HCT116 (cell line): ENCODE data around the gene GRIN2A. TPM values are rescaled to one million over a fixed set of nuclear protein-coding genes. Genes with fewer than 3 reads are reported as not detected.

Experiments
- ATAC-seq: fragments of 200-7000 bp; cut with Tn5 transposase; 2 replicates; pipeline ENCODE4 v1.9.1; 2020; ENCODE audit warnings: mild to moderate bottlenecking, moderate library complexity
- BruUV-seq: library from RNA; stranded (reverse); fragments of 400-500 nt; replicated peaks from 2 replicates; lab custom pipeline; 2021; lab: Mats Ljungman, UMichigan
- CTCF ChIA-PET: fragments of 300-600 bp; sonication (Branson Sonifier 250); formaldehyde crosslinking; loops from one replicate; lab custom pipeline; 2021; ENCODE audit warnings: antibody characterized with exemption; lab: Charles Lee
- POLR2A ChIA-PET: fragments of 300-600, 350-600 bp; sonication (Branson Sonifier 250); formaldehyde crosslinking; loops from one replicate; lab custom pipeline; 2021; ENCODE audit warnings: antibody characterized with exemption; lab: Charles Lee
- RAD21 ChIA-PET, 2 experiments: fragments of 300-600 bp; sonication (Branson Sonifier 250); formaldehyde crosslinking; loops; one replicate each; lab custom pipeline; 2023; ENCODE audit warnings: low total read pairs in 2 of 2; ENCODE audit not compliant: uncharacterized antibody in 2 of 2, unreplicated experiment in 2 of 2, low non-redundant PET in 1 of 2; lab: Charles Lee
- DNase-seq: peaks from one replicate; pipeline ENCODE4 v3.0.0-alpha.2; 2010; ENCODE audit warnings: low read depth, low spot score
- H2AFZ ChIP-seq: fragments of 200-600 bp; shearing (Covaris generic), sonication (generic); 2 replicates; pipeline ENCODE4 v1.6.1; 2017; ENCODE audit warnings: low read depth, mixed run types, mixed read lengths, antibody characterized with exemption, low read length; ENCODE audit not compliant: poor library complexity, severe bottlenecking
- H3K27ac ChIP-seq: 2 replicates; pipeline ENCODE4 v1.5.1; 2012; ENCODE audit warnings: low read depth, low read length
- H3K27me3 ChIP-seq: fragments of 200-600 bp; sonication (generic); 2 replicates; pipeline ENCODE4 v1.6.1; 2016; ENCODE audit warnings: mixed run types, low read length, mixed read lengths; ENCODE audit not compliant: insufficient read depth
- H3K36me3 ChIP-seq, 2 experiments: fragments of 200-500 bp in 1 of 2; fragments of 200-600 bp in 1 of 2; sonication (Bioruptor generic) in 1 of 2; sonication (generic) in 1 of 2; 2 replicates each; pipeline versions ENCODE4 v1.5.1 to v1.6.1; 2014 to 2016; ENCODE audit warnings: low read length in 2 of 2, inconsistent platforms in 1 of 2, mixed read lengths in 1 of 2, mixed run types in 1 of 2; ENCODE audit not compliant: insufficient read depth in 2 of 2, control insufficient read depth in 1 of 2
- H3K4me1 ChIP-seq, 2 experiments: fragments of 200-600 bp in 1 of 2; sonication (generic) in 1 of 2; 2 replicates each; pipeline versions ENCODE4 v1.5.1 to v1.6.1; 2012 to 2017; ENCODE audit warnings: low read length in 2 of 2, inconsistent platforms in 1 of 2, mild to moderate bottlenecking in 1 of 2, mixed read lengths in 1 of 2, mixed run types in 1 of 2, moderate library complexity in 1 of 2; ENCODE audit not compliant: insufficient read depth in 2 of 2, control insufficient read depth in 1 of 2
- H3K4me2 ChIP-seq: fragments of 200-600 bp; sonication (generic); 2 replicates; pipeline ENCODE4 v1.6.1; 2017; ENCODE audit warnings: mixed run types, low read length, mixed read lengths
- H3K4me3 ChIP-seq, 2 experiments: fragments of 200-600 bp in 1 of 2; sonication (generic) in 1 of 2; replicated peaks in 1 of 2; 2 replicates each; pipeline ENCODE4 v1.5.1; 2011 to 2016; ENCODE audit warnings: low read length in 2 of 2, control low read depth in 1 of 2, low read depth in 1 of 2, mild to moderate bottlenecking in 1 of 2, mixed read lengths in 1 of 2, mixed run types in 1 of 2
- H3K79me2 ChIP-seq: fragments of 200-600 bp; sonication (generic); 2 replicates; pipeline ENCODE4 v1.6.1; 2017; ENCODE audit warnings: mild to moderate bottlenecking, mixed run types, low read length, moderate library complexity, mixed read lengths; ENCODE audit not compliant: insufficient read depth
- H3K9ac ChIP-seq: fragments of 200-600 bp; sonication (generic); 2 replicates; pipeline ENCODE4 v1.6.1; 2016; ENCODE audit warnings: low read length, mixed read lengths
- H3K9me2 ChIP-seq: fragments of 200-600 bp; sonication (generic), shearing (Covaris generic); 2 replicates; pipeline ENCODE4 v1.6.1; 2017; ENCODE audit warnings: mixed run types, mild to moderate bottlenecking, moderate library complexity; ENCODE audit not compliant: insufficient read depth
- H3K9me3 ChIP-seq, 2 experiments: fragments of 200-500 bp in 1 of 2; fragments of 200-600 bp in 1 of 2; sonication (Bioruptor generic) in 1 of 2; sonication (generic) in 1 of 2; 2 replicates each; pipeline ENCODE4 v1.6.1; 2014 to 2017; ENCODE audit warnings: low read length in 2 of 2, mixed read lengths in 2 of 2, inconsistent platforms in 1 of 2, low read depth in 1 of 2, mild to moderate bottlenecking in 1 of 2, mixed run types in 1 of 2, moderate library complexity in 1 of 2; ENCODE audit not compliant: control insufficient read depth in 1 of 2, insufficient read depth in 1 of 2
- H4K20me1 ChIP-seq: fragments of 200-600 bp; sonication (generic), shearing (Covaris generic); 2 replicates; pipeline ENCODE4 v1.6.1; 2017; ENCODE audit warnings: mixed run types, mild to moderate bottlenecking, moderate library complexity; ENCODE audit not compliant: insufficient read depth
- ATF3 ChIP-seq: IDR thresholded peaks from 2 replicates; pipeline ENCODE4 v1.6.1; 2012
- CBX3 ChIP-seq: IDR thresholded peaks from 2 replicates; pipeline ENCODE4 v1.6.1; 2012; ENCODE audit warnings: low read depth
- CEBPB ChIP-seq: IDR thresholded peaks from 2 replicates; pipeline ENCODE4 v1.6.1; 2012; ENCODE audit warnings: low read depth
- EGR1 ChIP-seq: IDR thresholded peaks from 2 replicates; pipeline ENCODE4 v1.6.1; 2012; ENCODE audit warnings: low read depth
- ELF1 ChIP-seq: IDR thresholded peaks from 2 replicates; pipeline ENCODE4 v1.6.1; 2012; ENCODE audit warnings: low read depth, borderline replicate concordance
- EZH2phosphoT487 ChIP-seq: fragments of 200-600 bp; IDR thresholded peaks from 2 replicates; pipeline ENCODE4 v1.6.1; 2018; ENCODE audit warnings: antibody characterized with exemption, borderline replicate concordance
- JUND ChIP-seq: IDR thresholded peaks from 2 replicates; pipeline ENCODE4 v1.6.1; 2012
- POLR2A ChIP-seq: IDR thresholded peaks from 2 replicates; pipeline ENCODE4 v1.7.0; 2011; ENCODE audit warnings: borderline replicate concordance; ENCODE audit not compliant: insufficient read depth, insufficient read length; ENCODE audit errors: extremely low read depth
- POLR2AphosphoS5 ChIP-seq: IDR thresholded peaks from 2 replicates; pipeline ENCODE4 v1.6.1; 2011; ENCODE audit warnings: mild to moderate bottlenecking, low read depth, low read length, moderate library complexity
- RAD21 ChIP-seq: IDR thresholded peaks from 2 replicates; pipeline ENCODE4 v1.6.1; 2012; ENCODE audit warnings: low read depth, mild to moderate bottlenecking
- SIN3A ChIP-seq: IDR thresholded peaks from 2 replicates; pipeline ENCODE4 v1.6.1; 2012; ENCODE audit warnings: low read depth
- SP1 ChIP-seq: IDR thresholded peaks from 2 replicates; pipeline ENCODE4 v1.6.1; 2012; ENCODE audit warnings: low read depth
- SRF ChIP-seq: IDR thresholded peaks from 2 replicates; pipeline ENCODE4 v1.6.1; 2012; ENCODE audit warnings: low read depth
- TCF7L2 ChIP-seq: IDR thresholded peaks from 2 replicates; pipeline ENCODE4 v1.7.0; 2011; ENCODE audit warnings: borderline replicate concordance, inconsistent platforms; ENCODE audit not compliant: insufficient read depth, insufficient read length; ENCODE audit errors: extremely low read depth
- ZFX ChIP-seq: fragments of 450-650 bp; IDR thresholded peaks from 2 replicates; pipeline ENCODE4 v1.6.1; 2017
- ZNF274 ChIP-seq: fragments of 200-500 bp; sonication (Bioruptor generic); IDR thresholded peaks from 2 replicates; pipeline ENCODE4 v1.6.1; 2014; ENCODE audit warnings: mild to moderate bottlenecking, low read depth, low read length, inconsistent platforms
- intact Hi-C: fragments of 100-400 bp; cut with micrococcal nuclease; formaldehyde crosslinking; loops from 2 replicates; pipeline ENCODE4 v1.10.0; 2022
- total RNA-seq: library from RNA; stranded (reverse); gene quantifications from one replicate; pipeline ENCODE4 v1.2.1, GENCODE V29; 2021; ENCODE audit not compliant: unreplicated experiment
- TF ChIP-seq, protein P1 (sequence below), 3 experiments: fragments of 200-600 bp in 1 of 3; sonication (generic) in 1 of 3; IDR thresholded peaks in 2 of 3; conservative IDR thresholded peaks in 1 of 3; 2 replicates each; pipeline ENCODE4 v1.5.1; 2012 to 2017; ENCODE audit warnings: low read depth in 2 of 3, low read length in 2 of 3, antibody characterized with exemption in 1 of 3, borderline replicate concordance in 1 of 3, control low read depth in 1 of 3, mild to moderate bottlenecking in 1 of 3, mixed read lengths in 1 of 3, mixed run types in 1 of 3, moderate library complexity in 1 of 3; ENCODE audit not compliant: insufficient read depth in 1 of 3
- TF ChIP-seq, protein P2 (sequence below): IDR thresholded peaks from 2 replicates; pipeline ENCODE4 v1.6.1; 2011; ENCODE audit warnings: mild to moderate bottlenecking, low read length, moderate library complexity; ENCODE audit not compliant: insufficient replicate concordance; ENCODE audit errors: extremely low read depth

Gene GRIN2A
- total RNA-seq, 1 experiment from 2014 or later = 0.02 TPM

DNA sequence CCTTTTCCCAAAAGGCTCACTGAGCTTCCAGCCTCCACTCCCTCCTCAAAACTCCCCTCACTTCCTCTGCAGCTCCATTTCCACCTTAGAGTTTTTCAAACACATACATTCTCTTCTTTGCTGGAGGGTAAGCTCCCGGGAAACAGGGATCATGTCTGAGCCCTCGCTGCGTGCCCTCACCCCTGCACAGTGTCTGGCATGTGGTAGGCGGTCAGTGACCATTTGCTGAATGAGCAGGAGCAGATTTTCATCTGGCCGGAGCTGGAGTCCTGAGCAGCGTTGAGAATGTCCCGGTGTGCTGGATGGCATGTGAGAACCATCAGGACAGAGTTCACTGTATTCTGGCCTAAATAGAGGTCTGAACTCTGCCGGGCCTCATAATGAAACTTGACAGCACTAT, 274.5 kb downstream of the GRIN2A start:
- Histone ChIP-seq H3K27ac (no peak overlapping the region), H3K36me3 (no peaks in the 10 kb centered on the region), H4K20me1 (no peaks in the 10 kb centered on the region), H3K4me2 (no peak overlapping the region), H3K4me1 (no peaks in the 10 kb centered on the region), H3K4me3 (no peak overlapping the region), H3K9me3 (no peaks in the 10 kb centered on the region), H3K9me2 (no peaks in the 10 kb centered on the region), H3K79me2 (no peaks in the 10 kb centered on the region), H2AFZ (no peak overlapping the region), H3K9ac (no peak overlapping the region), H3K27me3 (peaks cover 11% of the 10 kb centered on the region; the same call in 1 of the 2 replicates)
- no TSS peak for BruUV-seq
- no peak for DNase-seq
- intact Hi-C loops = no loop called here
- ATAC-seq = no peak
- ChIA-PET POLR2A (no interaction called here), CTCF (no interaction called here), RAD21 (no interaction called here)
- TF ChIP-seq POLR2AphosphoS5 = no peak
- TF ChIP-seq ATF3 = no peak
- no peak for TF ChIP-seq POLR2A
- no peak for TF ChIP-seq SP1
- TF ChIP-seq EZH2phosphoT487 = no peak
- TF ChIP-seq ZNF274 = no peak
- no peak for TF ChIP-seq SRF
- no peak for TF ChIP-seq ELF1
- no peak for TF ChIP-seq SIN3A
- TF ChIP-seq, protein P1, sequence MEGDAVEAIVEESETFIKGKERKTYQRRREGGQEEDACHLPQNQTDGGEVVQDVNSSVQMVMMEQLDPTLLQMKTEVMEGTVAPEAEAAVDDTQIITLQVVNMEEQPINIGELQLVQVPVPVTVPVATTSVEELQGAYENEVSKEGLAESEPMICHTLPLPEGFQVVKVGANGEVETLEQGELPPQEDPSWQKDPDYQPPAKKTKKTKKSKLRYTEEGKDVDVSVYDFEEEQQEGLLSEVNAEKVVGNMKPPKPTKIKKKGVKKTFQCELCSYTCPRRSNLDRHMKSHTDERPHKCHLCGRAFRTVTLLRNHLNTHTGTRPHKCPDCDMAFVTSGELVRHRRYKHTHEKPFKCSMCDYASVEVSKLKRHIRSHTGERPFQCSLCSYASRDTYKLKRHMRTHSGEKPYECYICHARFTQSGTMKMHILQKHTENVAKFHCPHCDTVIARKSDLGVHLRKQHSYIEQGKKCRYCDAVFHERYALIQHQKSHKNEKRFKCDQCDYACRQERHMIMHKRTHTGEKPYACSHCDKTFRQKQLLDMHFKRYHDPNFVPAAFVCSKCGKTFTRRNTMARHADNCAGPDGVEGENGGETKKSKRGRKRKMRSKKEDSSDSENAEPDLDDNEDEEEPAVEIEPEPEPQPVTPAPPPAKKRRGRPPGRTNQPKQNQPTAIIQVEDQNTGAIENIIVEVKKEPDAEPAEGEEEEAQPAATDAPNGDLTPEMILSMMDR (IDR thresholded peaks at IDR 0.05 in 2 of 3, conservative IDR thresholded peaks at IDR 0.05 in 1 of 3; ENCODE audit: borderline replicate concordance in 1 of 3, insufficient read depth in 1 of 3, low read depth in 2 of 3, low read length in 2 of 3) = no peak
- no peak for TF ChIP-seq EGR1
- TF ChIP-seq TCF7L2 = no peak
- no peak for TF ChIP-seq RAD21
- TF ChIP-seq CBX3 = no peak
- TF ChIP-seq, protein P2, sequence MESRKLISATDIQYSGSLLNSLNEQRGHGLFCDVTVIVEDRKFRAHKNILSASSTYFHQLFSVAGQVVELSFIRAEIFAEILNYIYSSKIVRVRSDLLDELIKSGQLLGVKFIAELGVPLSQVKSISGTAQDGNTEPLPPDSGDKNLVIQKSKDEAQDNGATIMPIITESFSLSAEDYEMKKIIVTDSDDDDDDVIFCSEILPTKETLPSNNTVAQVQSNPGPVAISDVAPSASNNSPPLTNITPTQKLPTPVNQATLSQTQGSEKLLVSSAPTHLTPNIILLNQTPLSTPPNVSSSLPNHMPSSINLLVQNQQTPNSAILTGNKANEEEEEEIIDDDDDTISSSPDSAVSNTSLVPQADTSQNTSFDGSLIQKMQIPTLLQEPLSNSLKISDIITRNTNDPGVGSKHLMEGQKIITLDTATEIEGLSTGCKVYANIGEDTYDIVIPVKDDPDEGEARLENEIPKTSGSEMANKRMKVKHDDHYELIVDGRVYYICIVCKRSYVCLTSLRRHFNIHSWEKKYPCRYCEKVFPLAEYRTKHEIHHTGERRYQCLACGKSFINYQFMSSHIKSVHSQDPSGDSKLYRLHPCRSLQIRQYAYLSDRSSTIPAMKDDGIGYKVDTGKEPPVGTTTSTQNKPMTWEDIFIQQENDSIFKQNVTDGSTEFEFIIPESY = no peak
- TF ChIP-seq JUND = no peak
- no peak for TF ChIP-seq CEBPB
- no peak for TF ChIP-seq ZFX
